ENCODE results near the gene EEF1A1.
A peak's percentile ranks its signal among the peaks of the same experiment; 100 is the strongest.
"Not testable (repeated sequence)": the region's sequence is repeated elsewhere in the genome, so short reads cannot be mapped to it uniquely, and the experiment has no call there.

Gene EEF1A1

GRCh38 chr6:73506246-73506645, 14.6 kb downstream of the EEF1A1 start:
- no peak for DNase-seq (ENCODE audit: insufficient read length, low spot score)
- FAIRE-seq = no peak

- not testable (repeated sequence) for FAIRE-seq; DNase-seq (ENCODE audit: insufficient read length, low spot score)
Observed at GRCh38 chr6:73505705-73506104, 15.1 kb downstream of the EEF1A1 start.

GRCh38 chr6:73505142-73505541, 15.7 kb downstream of the EEF1A1 start:
- DNase-seq (ENCODE audit: insufficient read length, low spot score) (no peak), FAIRE-seq (no peak)

- DNase-seq (ENCODE audit: insufficient read length, low spot score) = no peak
- no peak for FAIRE-seq
Observed at GRCh38 chr6:73504160-73504559, 16.7 kb downstream of the EEF1A1 start.

- DNase-seq (ENCODE audit: insufficient read length, low spot score) (no peak), FAIRE-seq (no peak)
Observed at GRCh38 chr6:73503027-73503772, 17.6 kb downstream of the EEF1A1 start.

- DNase-seq (ENCODE audit: insufficient read length, low spot score) (no peak), FAIRE-seq (no peak)
Observed at GRCh38 chr6:73497915-73498314, 22.9 kb downstream of the EEF1A1 start.

- FAIRE-seq (no peak), DNase-seq (ENCODE audit: insufficient read length, low spot score) (no peak)
Observed at GRCh38 chr6:73491377-73491776, 29.5 kb downstream of the EEF1A1 start.

GRCh38 chr6:73487473-73487872, 33.4 kb downstream of the EEF1A1 start:
- no peak for DNase-seq (ENCODE audit: insufficient read length, low spot score)
- FAIRE-seq = no peak

- no peak for DNase-seq (ENCODE audit: insufficient read length, low spot score)
- no peak for FAIRE-seq
Observed at GRCh38 chr6:73484438-73484837, 36.4 kb downstream of the EEF1A1 start.

GRCh38 chr6:73481969-73482368, 38.9 kb downstream of the EEF1A1 start:
- no peak for FAIRE-seq
- DNase-seq (ENCODE audit: insufficient read length, low spot score) = no peak

GRCh38 chr6:73477407-73477806, 43.4 kb downstream of the EEF1A1 start:
- no peak for FAIRE-seq

GRCh38 chr6:73476723-73477122, 44.1 kb downstream of the EEF1A1 start:
- DNase-seq (ENCODE audit: insufficient read length, low spot score) = no peak
- no peak for FAIRE-seq

More at GRCh38 chr6:73477407-73477806, 43.4 kb downstream of the EEF1A1 start:
- no peak for DNase-seq (ENCODE audit: insufficient read length, low spot score)

- DNase-seq (ENCODE audit: insufficient read length, low spot score) (peak; percentile 35), FAIRE-seq (peak; percentile 93)
Observed at GRCh38 chr6:73471686-73472290, 49.0 kb downstream of the EEF1A1 start.
